Kidney epithelial cell (primary cell): ENCODE measurements around the gene KLHL29. TPM values are rescaled to one million over a fixed set of nuclear protein-coding genes. Genes with fewer than 3 reads are reported as not detected.

Source experiments
- DNase-seq: peaks from one replicate; pipeline ENCODE4 v3.0.0-alpha.2; 2010; ENCODE audit warnings: low read depth
- H3K27me3 ChIP-seq: 2 replicates; pipeline ENCODE4 v1.6.0; 2011; ENCODE audit warnings: low read length; ENCODE audit not compliant: control insufficient read depth, insufficient read depth
- H3K36me3 ChIP-seq: 2 replicates; pipeline ENCODE4 v1.5.1; 2011; ENCODE audit warnings: low read length; ENCODE audit not compliant: control insufficient read depth, insufficient read depth
- H3K4me3 ChIP-seq: 2 replicates; pipeline ENCODE4 v1.5.1; 2011; ENCODE audit warnings: low read depth, mild to moderate bottlenecking, control low read depth, low read length
- total RNA-seq: library from RNA; depleted of rRNA; stranded (reverse); fragments of >200 nt; gene quantifications from 2 replicates; pipeline ENCODE4 v1.2.3, GENCODE V29; 2015
- TF ChIP-seq, protein P1 (sequence below): IDR thresholded peaks from 2 replicates; pipeline ENCODE4 v1.5.1; 2011; ENCODE audit warnings: mild to moderate bottlenecking, moderate library complexity, low read length, control low read depth, inconsistent platforms; ENCODE audit not compliant: insufficient read depth, poor library complexity, severe bottlenecking

KLHL29 gene
- total RNA-seq, 1 donor from 2014 or later = 12.4 TPM

- Histone ChIP-seq H3K4me3 (no peak overlapping the region), H3K27me3 (no peaks in the 10 kb centered on the region), H3K36me3 (no peaks in the 10 kb centered on the region)
- no peak for DNase-seq
- TF ChIP-seq, protein P1, sequence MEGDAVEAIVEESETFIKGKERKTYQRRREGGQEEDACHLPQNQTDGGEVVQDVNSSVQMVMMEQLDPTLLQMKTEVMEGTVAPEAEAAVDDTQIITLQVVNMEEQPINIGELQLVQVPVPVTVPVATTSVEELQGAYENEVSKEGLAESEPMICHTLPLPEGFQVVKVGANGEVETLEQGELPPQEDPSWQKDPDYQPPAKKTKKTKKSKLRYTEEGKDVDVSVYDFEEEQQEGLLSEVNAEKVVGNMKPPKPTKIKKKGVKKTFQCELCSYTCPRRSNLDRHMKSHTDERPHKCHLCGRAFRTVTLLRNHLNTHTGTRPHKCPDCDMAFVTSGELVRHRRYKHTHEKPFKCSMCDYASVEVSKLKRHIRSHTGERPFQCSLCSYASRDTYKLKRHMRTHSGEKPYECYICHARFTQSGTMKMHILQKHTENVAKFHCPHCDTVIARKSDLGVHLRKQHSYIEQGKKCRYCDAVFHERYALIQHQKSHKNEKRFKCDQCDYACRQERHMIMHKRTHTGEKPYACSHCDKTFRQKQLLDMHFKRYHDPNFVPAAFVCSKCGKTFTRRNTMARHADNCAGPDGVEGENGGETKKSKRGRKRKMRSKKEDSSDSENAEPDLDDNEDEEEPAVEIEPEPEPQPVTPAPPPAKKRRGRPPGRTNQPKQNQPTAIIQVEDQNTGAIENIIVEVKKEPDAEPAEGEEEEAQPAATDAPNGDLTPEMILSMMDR = no peak
Measured at GRCh38 chr2:23583467-23583866, 198.5 kb downstream of the KLHL29 start.

DNA sequence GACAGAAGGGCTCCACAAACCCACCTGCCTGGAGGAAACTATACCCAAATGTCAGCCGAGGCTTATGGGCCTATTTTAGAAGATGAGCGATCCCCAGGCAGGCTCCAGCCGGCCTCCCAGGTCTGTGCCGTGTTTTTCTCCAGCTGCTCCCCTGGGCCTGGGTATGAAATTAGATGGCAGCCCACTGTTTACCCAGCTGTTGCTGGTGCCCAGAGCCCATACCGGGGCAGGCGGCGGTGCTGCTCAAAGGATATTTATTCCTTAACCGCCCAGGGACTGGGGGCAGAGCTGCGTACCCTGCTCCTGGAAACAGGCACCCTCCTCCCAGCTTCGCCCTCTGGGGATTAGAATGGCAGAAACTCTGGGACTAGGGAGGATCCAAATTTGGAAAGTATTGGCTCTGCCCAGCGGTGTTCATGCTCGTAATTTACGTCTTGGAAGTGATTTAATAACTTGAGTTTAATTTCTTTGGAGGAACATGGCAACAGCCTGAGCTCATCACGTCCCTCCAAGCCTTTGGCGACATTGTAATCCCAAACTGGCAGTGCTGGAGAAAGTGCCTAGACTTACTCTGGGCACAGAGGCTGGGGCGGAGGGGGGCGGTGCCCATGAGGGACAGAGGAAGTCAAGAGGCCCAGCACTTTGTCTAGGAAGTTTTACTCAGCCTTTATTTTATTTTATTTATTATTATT lies 199.2 kb downstream of the KLHL29 start:
- Histone ChIP-seq H3K36me3 (no peaks in the 10 kb centered on the region), H3K27me3 (no peaks in the 10 kb centered on the region), H3K4me3 (no peak overlapping the region)
- no peak for DNase-seq
- TF ChIP-seq, protein P1 = no peak

DNA sequence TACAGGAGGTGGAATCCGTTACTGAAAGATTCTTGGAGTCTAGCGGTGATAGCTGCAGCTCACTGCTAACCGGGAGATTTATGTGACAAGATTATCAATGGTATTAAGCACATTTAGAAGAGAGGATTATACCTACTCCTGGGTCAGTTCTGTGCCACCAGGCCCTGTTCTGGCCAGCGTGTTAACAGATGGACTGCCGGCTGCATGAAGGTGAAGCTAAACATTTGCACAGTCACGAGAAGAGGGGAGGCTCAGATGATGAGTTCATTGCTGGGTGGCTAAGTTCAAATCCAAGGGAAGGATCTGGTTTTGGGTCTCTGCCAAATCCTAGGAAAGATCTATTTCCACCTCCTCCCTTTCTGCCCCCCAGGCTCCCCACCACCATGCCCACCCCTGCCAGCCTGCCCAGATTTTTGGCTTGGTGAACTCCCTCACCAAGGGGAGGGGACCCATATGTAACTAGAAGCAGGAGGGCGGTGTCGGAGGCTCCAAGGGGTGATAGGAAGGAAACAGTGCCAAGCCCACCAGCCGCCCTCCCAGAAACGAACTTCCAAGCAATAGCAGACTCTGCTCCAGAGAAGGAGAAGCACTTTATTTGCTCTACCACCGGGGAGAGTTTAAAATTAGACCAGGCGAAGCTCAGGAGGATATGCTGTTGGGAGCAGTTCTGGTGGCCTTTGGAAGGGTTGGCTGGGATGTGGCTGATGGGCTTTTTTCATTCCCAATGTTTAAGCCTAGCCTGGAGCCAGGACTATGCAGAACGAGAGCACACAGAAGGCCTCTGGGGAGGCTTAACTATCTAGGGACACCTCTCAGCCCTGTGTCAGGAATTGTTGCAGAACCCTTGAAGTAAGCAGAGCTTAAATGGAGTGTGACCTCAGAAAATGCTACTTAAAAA lies 200.5 kb downstream of the KLHL29 start:
- Histone ChIP-seq H3K4me3 (no peak overlapping the region), H3K27me3 (no peaks in the 10 kb centered on the region), H3K36me3 (no peaks in the 10 kb centered on the region)
- TF ChIP-seq, protein P1 = no peak
- no peak for DNase-seq

- no peak for DNase-seq
- no peaks in the 10 kb centered on the region for H3K27me3 ChIP-seq
- no peaks in the 10 kb centered on the region for H3K36me3 ChIP-seq
- TF ChIP-seq, protein P1 = no peak
- H3K4me3 ChIP-seq = no peak overlapping the region
Measured at GRCh38 chr2:23586741-23587306, 201.8 kb downstream of the KLHL29 start.

DNA sequence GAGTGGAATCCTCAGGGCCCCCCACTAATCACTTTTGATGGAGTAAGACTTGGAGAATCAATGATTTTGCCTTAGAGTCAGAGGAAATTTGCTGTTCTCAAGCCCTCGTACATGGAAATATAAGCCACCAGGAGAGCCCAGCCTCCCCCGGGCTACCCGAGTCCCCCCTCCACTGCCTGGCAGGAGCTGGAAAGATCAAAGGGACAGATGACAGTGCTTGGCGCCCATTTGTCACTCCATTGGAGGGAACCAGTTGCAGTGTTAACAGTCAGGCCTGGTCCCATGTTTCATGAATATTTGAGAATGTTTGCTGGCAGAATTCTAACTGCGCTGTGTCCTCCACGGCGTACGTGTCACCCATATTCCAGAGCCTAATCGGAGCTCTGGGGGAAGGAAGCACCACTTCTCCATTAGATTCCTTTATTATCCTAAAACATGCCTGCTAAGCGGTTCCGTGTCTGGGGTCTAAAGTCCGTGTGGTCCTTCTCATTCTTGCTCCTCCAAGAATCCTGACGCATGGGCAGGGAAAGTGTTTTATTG lies 202.4 kb downstream of the KLHL29 start:
- Histone ChIP-seq H3K27me3 (no peaks in the 10 kb centered on the region), H3K36me3 (no peaks in the 10 kb centered on the region), H3K4me3 (no peak overlapping the region)
- no peak for DNase-seq
- TF ChIP-seq, protein P1 = no peak
